GM12874 (cell line): Measurements from ENCODE around the gene R3HDM2.
A peak's percentile ranks its signal among the peaks of the same experiment; 100 is the strongest.

Experiments used
- CTCF ChIP-seq: IDR thresholded peaks from 2 replicates; pipeline ENCODE4 v1.5.1; 2011; ENCODE audit warnings: low read depth, mild to moderate bottlenecking, control low read depth, low read length, moderate library complexity; ENCODE audit not compliant: insufficient read depth

R3HDM2 gene

DNA sequence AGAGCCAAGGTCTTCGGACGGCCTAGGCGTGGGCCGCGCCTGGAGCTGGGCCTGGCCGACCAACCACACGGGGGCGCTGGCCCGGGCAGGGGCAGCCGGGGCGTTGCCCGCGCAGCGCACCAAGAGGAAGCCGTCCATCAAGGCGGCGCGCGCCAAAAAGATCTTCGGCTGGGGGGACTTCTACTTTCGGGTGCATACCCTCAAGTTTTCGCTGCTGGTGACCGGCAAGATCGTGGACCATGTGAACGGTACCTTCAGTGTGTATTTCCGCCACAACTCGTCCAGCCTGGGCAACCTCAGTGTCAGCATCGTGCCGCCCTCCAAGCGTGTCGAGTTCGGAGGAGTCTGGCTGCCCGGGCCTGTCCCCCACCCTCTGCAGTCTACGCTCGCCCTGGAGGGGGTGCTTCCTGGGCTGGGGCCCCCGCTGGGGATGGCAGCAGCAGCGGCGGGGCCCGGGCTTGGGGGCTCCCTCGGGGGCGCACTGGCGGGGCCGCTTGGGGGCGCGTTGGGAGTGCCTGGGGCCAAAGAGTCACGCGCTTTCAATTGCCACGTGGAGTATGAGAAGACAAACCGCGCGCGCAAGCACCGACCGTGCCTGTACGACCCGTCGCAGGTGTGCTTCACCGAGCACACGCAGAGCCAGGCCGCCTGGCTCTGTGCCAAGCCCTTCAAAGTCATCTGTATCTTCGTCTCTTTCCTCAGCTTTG is 205.7 kb downstream of the R3HDM2 start:
- TF ChIP-seq CTCF = peak; percentile 76

DNA sequence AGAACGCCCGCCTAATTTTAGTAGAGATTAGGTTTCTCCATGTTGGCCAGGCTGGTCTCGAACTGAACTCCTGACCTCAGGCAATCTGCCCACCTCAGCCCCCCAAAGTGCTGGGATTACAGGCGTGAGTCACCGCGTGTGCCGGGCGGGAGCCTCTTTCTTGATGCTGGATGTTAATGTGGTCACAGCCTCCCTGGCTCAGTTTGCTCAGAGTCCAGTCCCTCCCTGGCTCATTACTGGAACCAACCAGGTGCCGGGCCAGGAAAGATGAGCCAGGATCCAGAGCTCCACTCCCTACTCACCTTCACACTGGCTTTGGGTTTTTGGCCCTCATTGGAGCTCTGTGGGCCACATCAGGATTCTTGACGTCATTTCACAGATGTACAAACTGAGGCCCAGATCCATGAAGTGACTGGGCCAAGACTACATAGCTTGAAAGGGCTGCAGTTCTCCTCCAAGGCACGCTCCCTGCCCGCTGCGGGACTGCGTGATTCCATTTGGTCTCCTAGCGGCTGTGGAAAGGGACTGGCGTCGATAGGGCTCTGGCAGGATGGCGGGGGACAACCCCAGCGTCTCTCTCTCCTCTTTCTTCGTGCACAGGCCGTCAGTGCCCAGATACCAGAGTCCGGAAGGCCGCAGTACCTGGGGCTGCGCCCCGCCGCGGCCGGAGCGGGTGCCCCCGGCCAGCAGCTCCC is 206.4 kb downstream of the R3HDM2 start:
- TF ChIP-seq CTCF = no peak

DNA sequence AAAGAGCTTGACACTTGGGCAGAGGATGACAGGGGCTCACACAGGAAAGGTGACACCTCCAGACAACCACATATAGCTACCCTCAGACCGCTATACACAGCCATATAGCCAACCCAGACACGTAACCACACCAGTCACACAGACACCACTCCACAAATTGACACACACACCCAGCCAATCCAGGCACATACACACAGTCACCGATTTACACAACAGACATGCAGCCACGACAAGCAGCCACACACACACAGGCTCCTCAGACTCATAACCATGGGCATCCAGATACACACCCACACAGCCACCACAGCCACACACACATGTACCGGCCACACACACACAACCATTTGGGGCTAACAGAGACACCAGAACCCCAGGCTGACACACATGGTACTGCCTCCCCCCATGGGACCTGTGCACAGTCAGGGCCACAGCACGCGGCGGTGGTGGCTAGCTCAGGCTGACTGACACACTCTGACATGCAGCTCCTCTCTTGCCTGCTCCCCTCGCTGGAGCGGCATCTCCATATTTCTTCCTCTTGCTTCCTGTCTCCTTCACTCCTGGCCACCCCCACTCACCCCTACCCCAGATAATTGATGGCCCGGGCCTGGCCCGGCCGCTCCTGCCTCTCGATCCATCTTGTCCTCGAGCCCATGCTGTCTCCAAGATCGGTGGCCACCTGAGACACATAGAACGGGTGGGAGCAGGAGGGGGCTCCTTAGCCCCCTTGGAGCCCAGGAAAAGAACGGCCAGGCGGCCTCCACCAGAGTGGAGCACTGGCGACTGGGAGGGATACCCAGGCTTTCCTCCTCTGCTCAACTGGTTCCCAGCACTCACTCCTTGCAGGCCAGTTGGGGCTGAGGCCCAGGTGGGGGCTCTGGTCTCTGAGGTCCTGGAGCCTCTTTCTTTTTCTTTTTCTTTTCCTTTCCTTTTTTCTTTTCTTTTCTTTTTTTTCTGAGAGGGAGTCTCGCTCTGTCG is 207.4 kb downstream of the R3HDM2 start:
- TF ChIP-seq CTCF = no peak

DNA sequence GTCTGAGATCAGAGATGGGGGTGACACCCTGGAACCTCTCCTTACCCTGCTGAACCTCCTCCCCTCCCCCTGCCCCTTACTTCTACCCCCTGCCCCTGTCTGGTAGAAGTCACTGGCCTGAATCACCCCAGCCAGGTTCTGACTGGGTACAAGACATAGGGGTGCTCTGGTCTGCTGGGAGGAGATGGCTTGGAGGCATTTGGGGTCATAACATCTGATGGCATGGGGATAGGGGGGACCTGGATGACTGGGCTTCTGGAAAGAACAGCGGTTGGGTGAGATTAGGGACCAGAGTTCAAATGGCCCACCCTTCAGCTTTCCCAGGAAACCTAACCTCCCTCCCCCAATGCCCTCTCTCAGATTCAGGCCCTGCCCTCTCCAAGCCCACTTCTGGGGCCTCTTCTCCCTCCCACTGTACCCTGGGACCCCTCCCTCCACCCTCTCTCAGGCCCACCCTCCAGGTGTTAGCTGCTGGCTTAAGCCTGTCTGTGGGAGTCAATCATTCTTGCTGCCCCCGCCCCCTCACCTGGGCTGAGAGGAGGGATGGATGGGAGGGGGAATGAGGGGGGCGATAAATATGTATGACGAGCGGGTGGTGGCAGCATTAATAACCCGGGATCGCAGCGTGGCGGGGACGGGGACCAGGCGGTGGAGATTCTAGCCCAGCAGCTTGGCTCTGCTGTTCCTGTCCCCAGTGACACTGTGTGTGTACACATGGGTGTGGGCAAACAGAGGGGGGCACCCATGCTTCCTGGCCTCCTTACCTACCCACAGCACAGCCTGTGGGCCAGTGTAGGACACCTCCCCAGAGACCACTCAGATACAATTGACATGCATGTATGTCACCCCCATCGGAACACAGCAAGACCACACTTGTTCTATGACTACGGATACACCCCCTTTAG is 208.3 kb downstream of the R3HDM2 start:
- no peak for TF ChIP-seq CTCF

DNA sequence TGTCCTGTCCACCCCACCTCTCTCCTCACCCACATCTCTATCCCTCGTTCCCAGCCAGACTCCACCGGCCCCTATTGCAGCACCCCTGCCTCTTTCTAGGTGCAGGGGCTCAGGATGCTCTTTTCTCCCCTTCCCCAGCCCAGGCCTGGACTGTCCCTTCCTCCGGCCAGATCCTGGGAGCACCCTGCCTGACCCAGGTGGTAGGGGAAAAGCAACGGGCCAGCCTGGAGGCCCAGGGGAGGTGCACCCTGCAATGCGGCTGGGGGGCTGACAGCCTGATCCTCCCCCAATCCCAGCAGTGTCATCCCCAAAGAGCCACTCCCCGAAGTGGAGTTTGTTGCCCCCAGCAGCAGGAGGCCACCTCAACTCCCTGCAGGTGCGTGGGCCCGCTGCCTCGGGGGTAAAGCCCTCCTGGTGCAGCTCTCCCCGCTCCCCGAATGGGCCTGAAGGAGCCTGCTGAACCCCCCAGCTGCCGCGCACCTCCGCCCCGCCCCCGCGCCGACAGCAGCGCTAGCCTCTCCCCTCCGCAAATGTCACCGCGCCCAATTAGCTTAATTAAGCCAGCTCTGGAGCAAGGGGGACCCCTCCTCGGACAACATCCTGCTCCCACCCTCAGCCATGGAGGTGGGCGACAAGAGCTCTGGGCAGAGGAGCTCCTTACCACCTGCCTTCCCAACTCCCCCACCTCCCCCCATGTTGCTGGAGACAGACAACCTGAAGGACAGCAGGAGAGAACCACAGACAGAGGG is 209.5 kb downstream of the R3HDM2 start:
- no peak for TF ChIP-seq CTCF

DNA sequence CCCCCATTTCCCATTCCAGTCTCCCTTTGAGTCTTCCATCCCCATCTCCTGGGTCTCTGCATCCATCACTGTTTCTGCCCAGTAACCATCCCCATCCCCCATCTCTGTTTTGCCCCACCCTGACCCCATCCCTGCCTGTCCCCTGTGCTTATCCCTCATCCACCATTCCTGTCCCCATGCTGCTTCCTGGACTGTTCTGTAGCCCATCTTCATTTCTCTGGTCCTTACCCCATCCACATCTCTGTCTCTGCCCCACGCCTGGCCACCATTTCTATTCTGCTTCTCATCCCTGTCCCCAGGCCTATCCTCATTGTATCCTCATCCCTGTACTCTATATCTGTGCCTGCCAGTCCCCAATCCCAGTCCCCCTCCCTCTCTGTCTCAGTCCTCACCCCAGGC is 210.1 kb downstream of the R3HDM2 start:
- no peak for TF ChIP-seq CTCF
